H1 (cell line): ENCODE results near the gene RGL1. TPM values are rescaled to one million over a fixed set of nuclear protein-coding genes. Genes with fewer than 3 reads are reported as not detected.

Source experiments
- CTCF ChIA-PET: fragments of 300-600 bp; sonication (Branson Sonifier 250); formaldehyde crosslinking; loops from one replicate; lab custom pipeline; 2021; ENCODE audit not compliant: partially characterized antibody; lab: Charles Lee
- POLR2A ChIA-PET: fragments of 300-600 bp; sonication (Branson Sonifier 250); formaldehyde crosslinking; loops from one replicate; lab custom pipeline; 2021; ENCODE audit warnings: inconsistent platforms; ENCODE audit not compliant: partially characterized antibody; lab: Charles Lee
- DNase-seq, 2 experiments: peaks; one replicate each; pipeline versions ENCODE4 v3.0.0 to v3.0.0-alpha.2; 2010 to 2022; ENCODE audit warnings: low spot score in 2 of 2, low read depth in 1 of 2, mixed read lengths in 1 of 2
- FAIRE-seq: peaks from 2 replicates; lab custom pipeline; 2011; peaks lifted over from hg19 to GRCh38; lab: Jason Lieb, UNC
- H2AFZ ChIP-seq: 2 replicates; pipeline ENCODE4 v1.8.1; 2012; ENCODE audit warnings: low read length, inconsistent platforms
- H2AK5ac ChIP-seq: 2 replicates; pipeline ENCODE4 v1.6.1; 2013; ENCODE audit warnings: low read depth, low read length
- H2BK120ac ChIP-seq: replicated peaks from 2 replicates; pipeline ENCODE3; 2013; ENCODE audit warnings: low read depth, low read length, inconsistent platforms
- H2BK12ac ChIP-seq: 2 replicates; pipeline ENCODE4 v1.6.1; 2013; ENCODE audit warnings: low read depth, low read length
- H2BK15ac ChIP-seq: 2 replicates; pipeline ENCODE4 v1.6.1; 2013; ENCODE audit warnings: low read length
- H2BK20ac ChIP-seq: 2 replicates; pipeline ENCODE4 v1.6.1; 2013; ENCODE audit warnings: low read length
- H2BK5ac ChIP-seq: 2 replicates; pipeline ENCODE4 v1.6.1; 2013; ENCODE audit warnings: low read depth, low read length
- H3K14ac ChIP-seq: 2 replicates; pipeline ENCODE4 v1.6.1; 2013; ENCODE audit warnings: inconsistent platforms; ENCODE audit not compliant: insufficient read length
- H3K18ac ChIP-seq: 2 replicates; pipeline ENCODE4 v1.6.1; 2013; ENCODE audit warnings: low read length; ENCODE audit errors: extremely low read depth
- H3K23ac ChIP-seq: 2 replicates; pipeline ENCODE4 v1.6.1; 2013; ENCODE audit warnings: inconsistent platforms; ENCODE audit not compliant: insufficient read length
- H3K23me2 ChIP-seq: 2 replicates; pipeline ENCODE4 v1.6.1; 2013; ENCODE audit warnings: low read depth, low read length
- H3K27ac ChIP-seq: 2 replicates; pipeline ENCODE4 v1.6.1; 2011; ENCODE audit warnings: low read depth, low read length, inconsistent platforms
- H3K27me3 ChIP-seq, 4 experiments: replicated peaks in 1 of 4; 1 replicate in 1 of 4; 2 replicates in 3 of 4; pipeline versions ENCODE4 v1.6.1 to v1.8.1; 2011 to 2013; ENCODE audit warnings: low read length in 3 of 4, mild to moderate bottlenecking in 3 of 4, inconsistent platforms in 2 of 4, mixed read lengths in 2 of 4, moderate library complexity in 1 of 4; ENCODE audit not compliant: control insufficient read depth in 3 of 4, insufficient read depth in 3 of 4; ENCODE audit errors: extremely low read depth in 1 of 4
- H3K36me3 ChIP-seq, 4 experiments: 2 replicates each; pipeline versions ENCODE4 v1.6.1 to v1.8.1; 2011 to 2013; ENCODE audit warnings: mild to moderate bottlenecking in 4 of 4, low read length in 3 of 4, moderate library complexity in 2 of 4, control low read depth in 1 of 4, inconsistent platforms in 1 of 4; ENCODE audit not compliant: insufficient read depth in 4 of 4, control insufficient read depth in 2 of 4
- H3K4ac ChIP-seq: replicated peaks from 2 replicates; pipeline ENCODE3; 2013; ENCODE audit warnings: low read length, low read depth, mixed read lengths, inconsistent platforms; ENCODE audit not compliant: insufficient read length
- H3K4me1 ChIP-seq, 4 experiments: replicated peaks in 1 of 4; 1 replicate in 1 of 4; 2 replicates in 3 of 4; pipeline versions ENCODE4 v1.6.1 to v1.8.1; 2011 to 2013; ENCODE audit warnings: low read length in 3 of 4, inconsistent platforms in 2 of 4, mixed read lengths in 1 of 4; ENCODE audit not compliant: insufficient read depth in 4 of 4, control insufficient read depth in 3 of 4
- H3K4me2 ChIP-seq, 2 experiments: 2 replicates each; pipeline versions ENCODE4 v1.6.1 to v1.8.1; 2011 to 2013; ENCODE audit warnings: low read depth in 2 of 2, low read length in 2 of 2, control low read depth in 1 of 2, inconsistent platforms in 1 of 2, mild to moderate bottlenecking in 1 of 2; ENCODE audit not compliant: insufficient read depth in 1 of 2
- H3K4me3 ChIP-seq, 4 experiments: fragments of 200-600, 300-600 bp in 1 of 4; sonication (generic), shearing (Covaris generic), sonication (Bioruptor Twin) in 1 of 4; 2 replicates each; pipeline versions ENCODE4 v1.5.1 to v1.8.1; 2011 to 2016; ENCODE audit warnings: low read length in 4 of 4, low read depth in 3 of 4, control low read depth in 2 of 4, inconsistent platforms in 2 of 4, mild to moderate bottlenecking in 2 of 4, mixed read lengths in 1 of 4, moderate library complexity in 1 of 4; ENCODE audit not compliant: insufficient read depth in 2 of 4; ENCODE audit errors: extremely low read depth in 1 of 4
- H3K56ac ChIP-seq: replicated peaks from 2 replicates; pipeline ENCODE3; 2013; ENCODE audit warnings: low read depth, mild to moderate bottlenecking, mixed read lengths, low read length, inconsistent platforms; ENCODE audit not compliant: insufficient read length
- H3K79me1 ChIP-seq: 2 replicates; pipeline ENCODE4 v1.6.1; 2013; ENCODE audit warnings: low read depth, low read length, control low read depth
- H3K79me2 ChIP-seq, 2 experiments: 2 replicates each; pipeline versions ENCODE4 v1.6.1 to v1.8.1; 2012 to 2013; ENCODE audit warnings: low read length in 2 of 2, mild to moderate bottlenecking in 2 of 2, inconsistent platforms in 1 of 2; ENCODE audit not compliant: insufficient read depth in 2 of 2, control insufficient read depth in 1 of 2
- H3K9ac ChIP-seq, 4 experiments: replicated peaks in 1 of 4; 1 replicate in 1 of 4; 2 replicates in 3 of 4; pipeline versions ENCODE4 v1.6.1 to v1.8.1; 2011 to 2013; ENCODE audit warnings: low read depth in 3 of 4, low read length in 3 of 4, control low read depth in 2 of 4, mild to moderate bottlenecking in 2 of 4, moderate library complexity in 2 of 4, inconsistent platforms in 1 of 4; ENCODE audit errors: extremely low read depth in 1 of 4
- H3K9me3 ChIP-seq, 2 experiments: 2 replicates each; pipeline versions ENCODE4 v1.6.1 to v1.8.1; 2012 to 2013; ENCODE audit warnings: mild to moderate bottlenecking in 2 of 2, moderate library complexity in 2 of 2, control low read depth in 1 of 2, inconsistent platforms in 1 of 2, low read depth in 1 of 2, low read length in 1 of 2, mixed read lengths in 1 of 2; ENCODE audit not compliant: insufficient read depth in 2 of 2
- H4K20me1 ChIP-seq, 2 experiments: replicated peaks in 1 of 2; 2 replicates each; pipeline versions ENCODE3 to v1.8.1; 2011 to 2013; ENCODE audit warnings: inconsistent platforms in 2 of 2, low read length in 2 of 2, mild to moderate bottlenecking in 1 of 2; ENCODE audit not compliant: insufficient read depth in 2 of 2, control insufficient read depth in 1 of 2
- H4K5ac ChIP-seq: 2 replicates; pipeline ENCODE4 v1.6.1; 2013; ENCODE audit warnings: low read length, low read depth, mixed read lengths, inconsistent platforms; ENCODE audit not compliant: insufficient read length
- H4K8ac ChIP-seq: 2 replicates; pipeline ENCODE4 v1.8.0; 2013; ENCODE audit warnings: mild to moderate bottlenecking, moderate library complexity, low read length, inconsistent platforms; ENCODE audit not compliant: insufficient read depth; ENCODE audit errors: extremely low read depth
- H4K91ac ChIP-seq: replicated peaks from 2 replicates; pipeline ENCODE3; 2013; ENCODE audit warnings: low read length, mixed read lengths, inconsistent platforms; ENCODE audit not compliant: insufficient read length
- NRF1 ChIP-seq: IDR thresholded peaks from 2 replicates; pipeline ENCODE4 v1.6.1; 2011; ENCODE audit warnings: mild to moderate bottlenecking, low read depth, low read length, improper control_type of control experiment
- SRF ChIP-seq: IDR thresholded peaks from 2 replicates; pipeline ENCODE4 v1.6.1; 2011; ENCODE audit warnings: mild to moderate bottlenecking, low read depth, low read length, moderate library complexity
- SUZ12 ChIP-seq: fragments of 200-600 bp; sonication (generic); IDR thresholded peaks from 2 replicates; pipeline ENCODE4 v1.6.1; 2012; ENCODE audit warnings: mild to moderate bottlenecking, inconsistent platforms, low read length, moderate library complexity, mixed read lengths
- TAF1 ChIP-seq: IDR thresholded peaks from 2 replicates; pipeline ENCODE4 v1.6.1; 2011; ENCODE audit warnings: mild to moderate bottlenecking, low read depth, low read length
- YY1 ChIP-seq: IDR thresholded peaks from 2 replicates; pipeline ENCODE4 v1.6.1; 2011; ENCODE audit warnings: low read depth, mild to moderate bottlenecking, low read length
- WGBS, 2 experiments: shearing (Covaris generic) in 1 of 2; methylation state at CpG; one replicate each; pipeline versions ENCODE4 v1.1.6 to v1.1.7; 2013 to 2015; ENCODE audit warnings: low lambda C conversion rate in 2 of 2, mixed read lengths in 2 of 2, inconsistent platforms in 1 of 2, low coverage in 1 of 2, missing lambda C conversion rate in 1 of 2; ENCODE audit not compliant: insufficient replicate concordance in 2 of 2, insufficient coverage in 1 of 2, insufficient read length in 1 of 2; ENCODE audit errors: extremely low coverage in 1 of 2, missing lambda C conversion rate in 1 of 2; 5-methylcytosine and 5-hydroxymethylcytosine counted together
- polyA plus RNA-seq, 7 experiments: library from polyadenylated mRNA; depleted of rRNA in 3 of 7; stranded (reverse) in 5 of 7; unstranded in 2 of 7; fragments of >200 nt in 5 of 7; fragments of 200-250 nt in 2 of 7; gene quantifications; 1 replicate in 5 of 7; 2 replicates in 1 of 7; 4 replicates in 1 of 7; pipeline versions ENCODE4 v1.2.1 to v1.2.3, GENCODE V29; 2011 to 2013; ENCODE audit warnings: missing spikeins in 2 of 7, mixed read lengths in 2 of 7
- total RNA-seq: library from RNA; stranded (reverse); fragmentation: NEBNext Ultra II Directional; extraction: Animal tissue kit (Norgen Biotek cat#: 25700); gene quantifications from 2 replicates; pipeline ENCODE4 v1.2.1, GENCODE V29; 2021

RGL1 gene
- total and polyA plus RNA-seq, 2 of the 8 experiments (the other 6 are each of a cell fraction or from before 2014, with no cell fraction given): 0.98 to 2.4 TPM

DNA sequence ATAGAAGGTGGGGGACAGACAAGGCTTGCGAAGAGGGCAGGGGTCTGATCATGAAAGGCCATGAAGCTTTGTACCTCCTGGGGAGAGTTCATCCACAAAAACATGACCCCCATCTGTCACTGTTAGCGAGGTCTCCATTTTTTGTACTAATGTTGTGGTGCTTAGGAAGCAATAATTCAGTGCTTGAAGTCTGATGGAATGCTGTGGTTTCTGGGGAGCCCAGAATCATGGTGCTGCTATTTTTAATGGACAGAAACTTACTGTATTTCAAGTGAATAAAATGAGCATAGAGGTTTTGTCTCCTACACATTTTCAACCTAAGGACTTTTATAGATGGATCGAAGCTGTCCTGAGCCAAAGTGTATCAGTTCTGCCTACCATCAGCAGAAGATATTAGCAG, 28.2 kb upstream of the RGL1 start:
- Histone ChIP-seq H4K5ac (no peak overlapping the region), H3K9me3 (peaks cover 11% of the 10 kb centered on the region in 2 experiments; a peak in 3 of 4 replicates), H2AFZ (no peak overlapping the region), H2BK15ac (no peak overlapping the region), H3K79me2 (no peaks in the 10 kb centered on the region), H3K9ac (no peak overlapping the region), H2BK5ac (no peak overlapping the region), H4K20me1 (no peaks in the 10 kb centered on the region), H2BK120ac (no peak overlapping the region), H4K91ac (no peak overlapping the region), H3K14ac (no peak overlapping the region), H3K79me1 (no peaks in the 10 kb centered on the region), H3K23me2 (no peaks in the 10 kb centered on the region), H3K27me3 (no peaks in the 10 kb centered on the region), H2AK5ac (no peak overlapping the region), H2BK12ac (no peak overlapping the region), H3K18ac (no peak overlapping the region), H2BK20ac (no peak overlapping the region), H3K23ac (no peak overlapping the region), H3K4me1 (peaks cover 0 to 3% (median 0%) of the 10 kb centered on the region in 4 experiments; a peak in 1 of 7 replicates), H4K8ac (no peak overlapping the region), H3K56ac (no peak overlapping the region), H3K36me3 (no peaks in the 10 kb centered on the region), H3K4ac (no peak overlapping the region), H3K4me3 (no peak overlapping the region), H3K4me2 (no peak overlapping the region), H3K27ac (no peak overlapping the region)
- WGBS, 2 experiments: 88% methylated on average over 3 of the region's 3 CpGs; no CpG with 5 or more reads in 1 of the 2 experiments
- CTCF ChIA-PET: no interaction called here
- FAIRE-seq (no peak), DNase-seq (no peak)
- POLR2A ChIA-PET: no interaction called here
- TF ChIP-seq SRF (no peak), NRF1 (no peak), SUZ12 (no peak), YY1 (no peak), TAF1 (no peak)
